IMR-90 (cell line): ENCODE measurements around the gene CEP128. TPM values are rescaled to one million over a fixed set of nuclear protein-coding genes. Genes with fewer than 3 reads are reported as not detected.

Experiments used
- ATAC-seq: fragments of 200-7000 bp; cut with Tn5 transposase; 2 replicates; pipeline ENCODE4 v1.9.1; 2020; ENCODE audit warnings: low read depth, mild to moderate bottlenecking, moderate library complexity
- BruUV-seq: library from RNA; stranded (reverse); fragments of 400-500 nt; replicated peaks from 2 replicates; lab custom pipeline; 2021; lab: Mats Ljungman, UMichigan
- CTCF ChIA-PET: fragments of 300-600 bp; formaldehyde crosslinking; extraction: SDS; loops from one replicate; lab custom pipeline; 2021; ENCODE audit warnings: antibody characterized with exemption; lab: Yijun Ruan, JAX
- POLR2A ChIA-PET: fragments of 300-600 bp; sonication (Branson Sonifier 250); formaldehyde crosslinking; loops from one replicate; lab custom pipeline; 2022; ENCODE audit warnings: antibody characterized with exemption; ENCODE audit not compliant: unreplicated experiment; lab: Charles Lee
- DNase-seq: peaks from one replicate; pipeline ENCODE4 v3.0.0; 2013
- H2AFZ ChIP-seq: replicated peaks from 2 replicates; pipeline ENCODE3; 2013; ENCODE audit warnings: low read length, mild to moderate bottlenecking; ENCODE audit not compliant: poor library complexity
- H2AK5ac ChIP-seq: 2 replicates; pipeline ENCODE4 v1.6.1; 2013; ENCODE audit warnings: low read depth, low read length, inconsistent platforms
- H2AK9ac ChIP-seq: replicated peaks from 2 replicates; pipeline ENCODE3; 2013; ENCODE audit warnings: mild to moderate bottlenecking, low read depth, low read length, moderate library complexity; ENCODE audit not compliant: poor library complexity
- H2BK120ac ChIP-seq: 2 replicates; pipeline ENCODE4 v1.6.1; 2013; ENCODE audit warnings: low read depth, low read length, inconsistent platforms
- H2BK15ac ChIP-seq: 3 replicates; pipeline ENCODE4 v1.6.1; 2013; ENCODE audit warnings: low read depth, low read length, inconsistent platforms
- H2BK20ac ChIP-seq: 2 replicates; pipeline ENCODE4 v1.6.1; 2013; ENCODE audit warnings: low read depth, mild to moderate bottlenecking, inconsistent platforms, low read length, moderate library complexity
- H2BK5ac ChIP-seq: 2 replicates; pipeline ENCODE4 v1.6.1; 2013; ENCODE audit warnings: mild to moderate bottlenecking, low read depth, low read length, inconsistent platforms; ENCODE audit not compliant: poor library complexity, severe bottlenecking
- H3K14ac ChIP-seq: replicated peaks from 2 replicates; pipeline ENCODE4 v1.6.1; 2013; ENCODE audit warnings: low read depth, low read length, inconsistent platforms
- H3K18ac ChIP-seq: 2 replicates; pipeline ENCODE4 v1.6.1; 2013; ENCODE audit warnings: low read depth, low read length, control low read depth
- H3K23ac ChIP-seq: 2 replicates; pipeline ENCODE4 v1.6.1; 2013; ENCODE audit warnings: low read depth, low read length, inconsistent platforms
- H3K27ac ChIP-seq: 2 replicates; pipeline ENCODE4 v1.5.1; 2013; ENCODE audit warnings: mild to moderate bottlenecking, control low read depth, low read length; ENCODE audit not compliant: insufficient read depth
- H3K27me3 ChIP-seq: 2 replicates; pipeline ENCODE4 v1.6.1; 2013; ENCODE audit warnings: low read length; ENCODE audit not compliant: control insufficient read depth, insufficient read depth
- H3K36me3 ChIP-seq: 2 replicates; pipeline ENCODE4 v1.6.1; 2013; ENCODE audit warnings: low read length, mixed read lengths; ENCODE audit not compliant: control insufficient read depth, insufficient read depth
- H3K4ac ChIP-seq: 2 replicates; pipeline ENCODE4 v1.6.1; 2013; ENCODE audit warnings: low read depth, low read length, inconsistent platforms
- H3K4me1 ChIP-seq: 2 replicates; pipeline ENCODE4 v1.6.1; 2013; ENCODE audit warnings: low read length, mixed read lengths; ENCODE audit not compliant: control insufficient read depth, insufficient read depth
- H3K4me2 ChIP-seq: 2 replicates; pipeline ENCODE4 v1.6.1; 2013; ENCODE audit warnings: low read depth, mild to moderate bottlenecking, control low read depth, low read length, moderate library complexity
- H3K4me3 ChIP-seq: 2 replicates; pipeline ENCODE4 v1.5.1; 2013; ENCODE audit warnings: low read depth, mild to moderate bottlenecking, control low read depth, low read length, moderate library complexity; ENCODE audit not compliant: insufficient read depth
- H3K56ac ChIP-seq: 2 replicates; pipeline ENCODE4 v1.6.1; 2013; ENCODE audit warnings: low read length, inconsistent platforms; ENCODE audit not compliant: insufficient read depth; ENCODE audit errors: extremely low read depth
- H3K79me1 ChIP-seq, 2 experiments: 2 replicates each; pipeline ENCODE4 v1.6.1; 2013; ENCODE audit warnings: low read length in 2 of 2, inconsistent platforms in 1 of 2, low read depth in 1 of 2
- H3K9ac ChIP-seq: 2 replicates; pipeline ENCODE4 v1.6.1; 2013; ENCODE audit warnings: low read depth, low read length, control low read depth
- H3K9me1 ChIP-seq: 2 replicates; pipeline ENCODE4 v1.6.1; 2013; ENCODE audit warnings: low read length, inconsistent platforms; ENCODE audit not compliant: insufficient read depth
- H3K9me3 ChIP-seq: 2 replicates; pipeline ENCODE4 v1.6.1; 2013; ENCODE audit warnings: low read length; ENCODE audit not compliant: control insufficient read depth, insufficient read depth
- H4K20me1 ChIP-seq: 2 replicates; pipeline ENCODE4 v1.6.1; 2013; ENCODE audit warnings: low read length, inconsistent platforms; ENCODE audit not compliant: insufficient read depth
- H4K5ac ChIP-seq: 2 replicates; pipeline ENCODE4 v1.6.1; 2013; ENCODE audit warnings: mild to moderate bottlenecking, low read depth, low read length, control low read depth
- H4K8ac ChIP-seq, 2 experiments: 2 replicates each; pipeline ENCODE4 v1.6.1; 2013; ENCODE audit warnings: low read depth in 2 of 2, low read length in 2 of 2, control low read depth in 1 of 2, inconsistent platforms in 1 of 2
- H4K91ac ChIP-seq: 2 replicates; pipeline ENCODE4 v1.6.1; 2013; ENCODE audit warnings: low read depth, low read length, inconsistent platforms; ENCODE audit not compliant: insufficient read depth
- MAFK ChIP-seq: IDR thresholded peaks from 2 replicates; pipeline ENCODE4 v1.6.1; 2012; ENCODE audit warnings: low read depth, low read length, improper control_type of control experiment
- USF2 ChIP-seq: fragments of 150-350 bp; IDR thresholded peaks from 2 replicates; pipeline ENCODE4 v1.6.1; 2017; ENCODE audit warnings: mild to moderate bottlenecking, antibody characterized with exemption, low read length, low read depth
- WGBS, 2 experiments: methylation state at CpG; one replicate each; pipeline versions ENCODE4 v1.1.5 to v1.1.7; 2013; ENCODE audit warnings: missing lambda C conversion rate in 2 of 2; ENCODE audit not compliant: insufficient read length in 1 of 2; ENCODE audit errors: extremely low coverage in 2 of 2; 5-methylcytosine and 5-hydroxymethylcytosine counted together
- dilution Hi-C: fragments of 300-500 bp; cut with HindIII; formaldehyde crosslinking; loops from one replicate; pipeline ENCODE4 v1.14.3; 2018; ENCODE audit warnings: low sequenced_read_pairs; ENCODE audit not compliant: unreplicated experiment
- in situ Hi-C: fragments of 300-500 bp; cut with MboI; formaldehyde crosslinking; loops from 3 replicates; pipeline ENCODE4 v1.14.3; 2019; ENCODE audit warnings: low sequenced_read_pairs, inconsistent platforms, mixed read lengths
- intact Hi-C: fragments of 100-400 bp; cut with micrococcal nuclease; formaldehyde crosslinking; loops from 2 replicates; pipeline ENCODE4 v1.10.0; 2022
- polyA plus RNA-seq, 3 experiments: library from polyadenylated mRNA; depleted of rRNA; stranded (reverse); fragments of >200 nt; gene quantifications; 2 replicates each; pipeline ENCODE4 v1.2.3, GENCODE V29; 2012; ENCODE audit warnings: low replicate concordance in 1 of 3
- total RNA-seq: library from RNA; depleted of rRNA; stranded (reverse); fragments of >200 nt; gene quantifications from 2 replicates; pipeline ENCODE4 v1.2.3, GENCODE V29; 2012

CEP128 gene
- total and polyA plus RNA-seq, 2 of the 4 experiments (the other 2 are of a cell fraction): 1.9 to 5.7 TPM

GRCh38 chr14:80762641-80763228 is 178.8 kb downstream of the CEP128 start:
- ChIA-PET POLR2A (no interaction called here), CTCF (no interaction called here)
- Histone ChIP-seq H3K4me3 (no peak overlapping the region), H2BK20ac (peak overlapping the region; percentile 46; the same call in 1 of the 2 replicates), H4K5ac (no peak overlapping the region), H3K9me1 (no peaks in the 10 kb centered on the region), H3K14ac (peak overlapping the region; percentile 82; the same call in 1 of the 2 replicates), H3K36me3 (no peaks in the 10 kb centered on the region), H3K9me3 (no peaks in the 10 kb centered on the region), H2BK120ac (0 out of 2 replicates have a peak overlapping the region, but pooled peaks have one; percentile 47), H2AK9ac (no peak overlapping the region), H4K8ac (peak overlapping the region in 1 of 2 experiments; percentile 12; a peak in 2 of 4 replicates), H3K4me2 (no peak overlapping the region; the same call in 1 of the 2 replicates), H2BK15ac (no peak overlapping the region), H3K9ac (no peak overlapping the region), H2AFZ (no peak overlapping the region), H2AK5ac (no peak overlapping the region), H3K18ac (no peak overlapping the region), H3K4ac (no peak overlapping the region), H3K23ac (peak overlapping the region; percentile 35; the same call in 1 of the 2 replicates), H4K91ac (no peak overlapping the region; the same call in 1 of the 2 replicates), H3K79me1 (no peaks in the 10 kb centered on the region), H3K4me1 (peaks cover 3% of the 10 kb centered on the region; the same call in 1 of the 2 replicates), H2BK5ac (no peak overlapping the region), H4K20me1 (no peaks in the 10 kb centered on the region), H3K56ac (no peak overlapping the region), H3K27me3 (no peaks in the 10 kb centered on the region), H3K27ac (no peak overlapping the region)
- WGBS, 2 experiments: no CpG with 5 or more reads among the region's 3 CpGs
- dilution Hi-C loops (no loop called here), intact Hi-C loops (no loop called here), in situ Hi-C loops (no loop called here)
- BruUV-seq: no TSS peak
- TF ChIP-seq MAFK (peak; percentile 76), USF2 (no peak)
- ATAC-seq (no peak; the same call in 1 of the 2 replicates), DNase-seq (peak; percentile 24)
